ENCODE measurements around the gene MAMDC4.

Gene MAMDC4

DNA sequence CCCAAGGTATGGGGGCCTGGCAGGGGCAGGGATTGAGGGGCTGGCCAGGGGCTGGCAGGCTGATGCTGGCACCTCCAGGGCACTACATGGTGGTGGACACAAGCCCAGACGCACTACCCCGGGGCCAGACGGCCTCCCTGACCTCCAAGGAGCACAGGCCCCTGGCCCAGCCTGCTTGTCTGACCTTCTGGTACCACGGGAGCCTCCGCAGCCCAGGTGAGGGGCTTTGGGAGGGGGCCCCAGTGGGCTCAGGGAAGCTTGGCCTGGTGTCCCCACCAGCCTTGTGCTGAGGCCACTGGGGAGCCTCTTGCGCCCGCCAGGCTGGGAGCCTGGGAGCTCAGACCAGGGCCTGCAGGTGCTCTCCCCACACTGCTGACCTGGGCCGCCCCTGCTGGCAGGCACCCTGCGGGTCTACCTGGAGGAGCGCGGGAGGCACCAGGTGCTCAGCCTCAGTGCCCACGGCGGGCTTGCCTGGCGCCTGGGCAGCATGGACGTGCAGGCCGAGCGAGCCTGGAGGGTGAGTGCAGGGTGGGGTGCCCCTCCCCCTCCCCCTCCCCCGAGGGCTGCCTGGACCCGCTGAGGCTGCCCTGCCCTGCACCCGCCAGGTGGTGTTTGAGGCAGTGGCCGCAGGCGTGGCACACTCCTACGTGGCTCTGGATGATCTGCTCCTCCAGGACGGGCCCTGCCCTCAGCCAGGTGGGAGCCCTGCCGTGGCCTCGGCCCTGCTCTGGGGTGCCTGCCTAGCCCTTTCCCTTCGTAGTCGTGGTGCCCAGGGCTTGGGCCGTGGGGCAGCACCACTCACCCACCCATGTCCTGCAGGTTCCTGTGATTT, 5.7 kb downstream of the MAMDC4 start:
- Histone ChIP-seq H3K36me3 (ENCODE audit: insufficient read depth, low read length) (peaks cover 11% of the 10 kb centered on the region; the same call in 1 of the 2 replicates), H3K4me2 (ENCODE audit: low read depth, low read length, poor library complexity, severe bottlenecking) (no peak overlapping the region), H3K27me3 (ENCODE audit: insufficient read depth, low read length, poor library complexity, severe bottlenecking) (no peaks in the 10 kb centered on the region), H3K4me1 (ENCODE audit: insufficient read depth, low read length, poor library complexity, severe bottlenecking) (no peaks in the 10 kb centered on the region), H3K79me2 (ENCODE audit: insufficient read depth, low read length) (peaks cover 1% of the 10 kb centered on the region; the same call in 1 of the 2 replicates), H3K9me2 (replicated peaks; ENCODE audit: low read depth, low read length) (no peaks in the 10 kb centered on the region), H3K9me3 (ENCODE audit: insufficient read depth, low read depth, low read length) (no peaks in the 10 kb centered on the region), H3K9ac (ENCODE audit: low read depth, low read length, poor library complexity, severe bottlenecking) (no peak overlapping the region), H4K20me1 (ENCODE audit: insufficient read depth, low read length, poor library complexity, severe bottlenecking) (peaks cover 3% of the 10 kb centered on the region), H2AFZ (ENCODE audit: low read length) (no peak overlapping the region), H3F3A (ENCODE audit: low read depth) (no peaks in the 10 kb centered on the region), H3K4me3 (ENCODE audit: low read length, poor library complexity, severe bottlenecking) (no peak overlapping the region)
- no peak for TF ChIP-seq EZH2phosphoT487 (IDR thresholded peaks at IDR 0.05; ENCODE audit: borderline replicate concordance)
- TF ChIP-seq, protein P1, sequence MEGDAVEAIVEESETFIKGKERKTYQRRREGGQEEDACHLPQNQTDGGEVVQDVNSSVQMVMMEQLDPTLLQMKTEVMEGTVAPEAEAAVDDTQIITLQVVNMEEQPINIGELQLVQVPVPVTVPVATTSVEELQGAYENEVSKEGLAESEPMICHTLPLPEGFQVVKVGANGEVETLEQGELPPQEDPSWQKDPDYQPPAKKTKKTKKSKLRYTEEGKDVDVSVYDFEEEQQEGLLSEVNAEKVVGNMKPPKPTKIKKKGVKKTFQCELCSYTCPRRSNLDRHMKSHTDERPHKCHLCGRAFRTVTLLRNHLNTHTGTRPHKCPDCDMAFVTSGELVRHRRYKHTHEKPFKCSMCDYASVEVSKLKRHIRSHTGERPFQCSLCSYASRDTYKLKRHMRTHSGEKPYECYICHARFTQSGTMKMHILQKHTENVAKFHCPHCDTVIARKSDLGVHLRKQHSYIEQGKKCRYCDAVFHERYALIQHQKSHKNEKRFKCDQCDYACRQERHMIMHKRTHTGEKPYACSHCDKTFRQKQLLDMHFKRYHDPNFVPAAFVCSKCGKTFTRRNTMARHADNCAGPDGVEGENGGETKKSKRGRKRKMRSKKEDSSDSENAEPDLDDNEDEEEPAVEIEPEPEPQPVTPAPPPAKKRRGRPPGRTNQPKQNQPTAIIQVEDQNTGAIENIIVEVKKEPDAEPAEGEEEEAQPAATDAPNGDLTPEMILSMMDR (conservative IDR thresholded peaks at IDR 0.05; ENCODE audit: low read length): no peak

DNA sequence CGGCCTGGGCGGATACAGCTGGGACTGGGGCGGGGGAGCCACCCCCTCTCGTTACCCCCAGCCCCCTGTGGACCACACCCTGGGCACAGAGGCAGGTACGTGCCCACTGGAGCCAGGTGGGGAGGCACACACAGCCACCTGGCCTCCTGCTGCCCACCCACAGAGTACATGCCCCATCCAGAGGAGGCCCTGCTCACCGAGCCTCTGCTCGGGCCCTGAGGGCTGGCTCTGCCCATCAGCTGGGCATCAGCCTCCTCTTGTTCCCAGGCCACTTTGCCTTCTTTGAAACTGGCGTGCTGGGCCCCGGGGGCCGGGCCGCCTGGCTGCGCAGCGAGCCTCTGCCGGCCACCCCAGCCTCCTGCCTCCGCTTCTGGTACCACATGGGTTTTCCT, 6.3 kb downstream of the MAMDC4 start:
- no peak overlapping the region for H3K4me2 ChIP-seq (ENCODE audit: low read depth, low read length, poor library complexity, severe bottlenecking)
- no peaks in the 10 kb centered on the region for H3K9me2 ChIP-seq (replicated peaks; ENCODE audit: low read depth, low read length)
- no peaks in the 10 kb centered on the region for H3K9me3 ChIP-seq (ENCODE audit: insufficient read depth, low read depth, low read length)
- H3K4me1 ChIP-seq (ENCODE audit: insufficient read depth, low read length, poor library complexity, severe bottlenecking): peaks cover under 1% of the 10 kb centered on the region
- no peaks in the 10 kb centered on the region for H3F3A ChIP-seq (ENCODE audit: low read depth)
- no peak for TF ChIP-seq EZH2phosphoT487 (IDR thresholded peaks at IDR 0.05; ENCODE audit: borderline replicate concordance)
- TF ChIP-seq, protein P1 (conservative IDR thresholded peaks at IDR 0.05; ENCODE audit: low read length): no peak
- no peak overlapping the region for H2AFZ ChIP-seq (ENCODE audit: low read length)
- H3K36me3 ChIP-seq (ENCODE audit: insufficient read depth, low read length): peaks cover 17% of the 10 kb centered on the region; the same call in 1 of the 2 replicates
- no peak overlapping the region for H3K9ac ChIP-seq (ENCODE audit: low read depth, low read length, poor library complexity, severe bottlenecking)
- no peak overlapping the region for H3K4me3 ChIP-seq (ENCODE audit: low read length, poor library complexity, severe bottlenecking)
- peaks cover 8% of the 10 kb centered on the region for H4K20me1 ChIP-seq (ENCODE audit: insufficient read depth, low read length, poor library complexity, severe bottlenecking)
- H3K27me3 ChIP-seq (ENCODE audit: insufficient read depth, low read length, poor library complexity, severe bottlenecking): no peaks in the 10 kb centered on the region
- peaks cover 8% of the 10 kb centered on the region; the same call in 1 of the 2 replicates for H3K79me2 ChIP-seq (ENCODE audit: insufficient read depth, low read length)

DNA sequence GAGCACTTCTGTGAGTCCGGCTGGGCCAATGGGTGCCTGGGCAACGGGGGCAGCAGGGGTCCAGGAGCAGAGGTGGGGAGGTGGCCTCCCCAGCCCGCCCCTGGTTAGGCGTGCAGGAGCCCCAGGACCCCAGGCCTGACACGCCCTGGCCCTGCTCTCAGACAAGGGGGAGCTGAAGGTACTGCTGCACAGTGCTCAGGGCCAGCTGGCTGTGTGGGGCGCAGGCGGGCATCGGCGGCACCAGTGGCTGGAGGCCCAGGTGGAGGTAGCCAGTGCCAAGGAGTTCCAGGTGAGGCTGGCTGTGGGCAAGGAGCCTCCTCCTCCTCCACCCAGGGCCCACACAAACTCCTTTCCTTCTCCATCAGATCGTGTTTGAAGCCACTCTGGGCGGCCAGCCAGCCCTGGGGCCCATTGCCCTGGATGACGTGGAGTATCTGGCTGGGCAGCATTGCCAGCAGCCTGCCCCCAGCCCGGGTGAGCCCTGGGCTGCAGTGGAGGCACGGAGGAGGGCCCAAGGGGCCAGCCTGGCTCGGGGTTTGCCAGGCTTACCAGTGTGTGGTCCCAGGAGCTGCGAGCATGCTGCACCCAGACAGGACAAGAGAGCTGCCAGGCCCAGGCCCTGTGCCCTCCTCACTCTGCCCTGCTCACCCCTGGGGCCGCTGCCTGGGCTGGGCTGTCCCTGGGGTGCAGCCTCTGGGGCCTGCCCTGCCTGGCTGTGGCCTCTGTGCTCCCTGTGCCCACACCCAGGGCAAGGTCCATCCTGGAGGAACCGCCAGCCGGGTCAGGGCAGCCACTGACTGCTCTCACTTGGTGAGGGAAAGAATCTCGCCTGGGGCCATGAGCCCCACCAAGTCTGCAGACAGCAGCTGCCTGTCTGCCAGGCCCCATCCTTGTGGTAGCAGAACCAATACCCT, 7.0 kb downstream of the MAMDC4 start:
- no peaks in the 10 kb centered on the region for H3K9me2 ChIP-seq (replicated peaks; ENCODE audit: low read depth, low read length)
- H3K27me3 ChIP-seq (ENCODE audit: insufficient read depth, low read length, poor library complexity, severe bottlenecking): no peaks in the 10 kb centered on the region
- no peak overlapping the region for H3K4me2 ChIP-seq (ENCODE audit: low read depth, low read length, poor library complexity, severe bottlenecking)
- H3K79me2 ChIP-seq (ENCODE audit: insufficient read depth, low read length): peaks cover 14% of the 10 kb centered on the region
- no peaks in the 10 kb centered on the region for H3F3A ChIP-seq (ENCODE audit: low read depth)
- no peak overlapping the region for H3K4me3 ChIP-seq (ENCODE audit: low read length, poor library complexity, severe bottlenecking)
- H3K9me3 ChIP-seq (ENCODE audit: insufficient read depth, low read depth, low read length): no peaks in the 10 kb centered on the region
- TF ChIP-seq, protein P1 (conservative IDR thresholded peaks at IDR 0.05; ENCODE audit: low read length): no peak
- no peak for TF ChIP-seq EZH2phosphoT487 (IDR thresholded peaks at IDR 0.05; ENCODE audit: borderline replicate concordance)
- H2AFZ ChIP-seq (ENCODE audit: low read length): no peak overlapping the region
- H3K9ac ChIP-seq (ENCODE audit: low read depth, low read length, poor library complexity, severe bottlenecking): no peak overlapping the region
- peaks cover 5% of the 10 kb centered on the region for H3K4me1 ChIP-seq (ENCODE audit: insufficient read depth, low read length, poor library complexity, severe bottlenecking)
- peaks cover 22% of the 10 kb centered on the region; the same call in 1 of the 2 replicates for H3K36me3 ChIP-seq (ENCODE audit: insufficient read depth, low read length)
- peaks cover 14% of the 10 kb centered on the region for H4K20me1 ChIP-seq (ENCODE audit: insufficient read depth, low read length, poor library complexity, severe bottlenecking)
